Measurements from ENCODE around the gene C5orf22.
"Not testable (repeated sequence)": the region's sequence is repeated elsewhere in the genome, so short reads cannot be mapped to it uniquely, and the experiment has no call there.

The C5orf22 gene

GRCh38 chr5:31553863-31554262, 21.8 kb downstream of the C5orf22 start:
- DNase-seq (ENCODE audit: low read depth in 1 of 2, low spot score in 1 of 2): no peak

- no peak for DNase-seq (ENCODE audit: low read depth in 1 of 2, low spot score in 1 of 2)
Measured at GRCh38 chr5:31554552-31554951, 22.5 kb downstream of the C5orf22 start.

- DNase-seq (ENCODE audit: low read depth in 1 of 2, low spot score in 1 of 2): no peak
Measured at GRCh38 chr5:31556461-31556860, 24.4 kb downstream of the C5orf22 start.

- DNase-seq (ENCODE audit: low read depth in 1 of 2, low spot score in 1 of 2): no peak
Measured at GRCh38 chr5:31559942-31560341, 27.8 kb downstream of the C5orf22 start.

- DNase-seq (ENCODE audit: low read depth in 1 of 2, low spot score in 1 of 2): no peak
Measured at GRCh38 chr5:31561946-31562345, 29.8 kb downstream of the C5orf22 start.

GRCh38 chr5:31563216-31563615, 31.1 kb downstream of the C5orf22 start:
- DNase-seq (ENCODE audit: low read depth in 1 of 2, low spot score in 1 of 2): no peak

- DNase-seq (ENCODE audit: low read depth in 1 of 2, low spot score in 1 of 2): not testable (repeated sequence)
Measured at GRCh38 chr5:31566362-31566761, 34.3 kb downstream of the C5orf22 start.

GRCh38 chr5:31568302-31568835, 36.3 kb downstream of the C5orf22 start:
- no peak for DNase-seq (ENCODE audit: low read depth in 1 of 2, low spot score in 1 of 2)

- no peak for DNase-seq (ENCODE audit: low read depth in 1 of 2, low spot score in 1 of 2)
Measured at GRCh38 chr5:31569068-31569467, 37.0 kb downstream of the C5orf22 start.

- no peak for DNase-seq (ENCODE audit: low read depth in 1 of 2, low spot score in 1 of 2)
Measured at GRCh38 chr5:31573494-31574142, 41.5 kb downstream of the C5orf22 start.

GRCh38 chr5:31574772-31575171, 42.7 kb downstream of the C5orf22 start:
- DNase-seq (ENCODE audit: low read depth in 1 of 2, low spot score in 1 of 2): no peak

GRCh38 chr5:31577438-31577837, 45.3 kb downstream of the C5orf22 start:
- no peak for DNase-seq (ENCODE audit: low read depth in 1 of 2, low spot score in 1 of 2)

- DNase-seq (ENCODE audit: low read depth in 1 of 2, low spot score in 1 of 2): no peak
Measured at GRCh38 chr5:31579558-31579957, 47.5 kb downstream of the C5orf22 start.

GRCh38 chr5:31581498-31582099, 49.5 kb downstream of the C5orf22 start:
- DNase-seq (ENCODE audit: low read depth in 1 of 2, low spot score in 1 of 2): no peak

- no peak for DNase-seq (ENCODE audit: low read depth in 1 of 2, low spot score in 1 of 2)
Measured at GRCh38 chr5:31583129-31583528, 51.0 kb downstream of the C5orf22 start.

- no peak for DNase-seq (ENCODE audit: low read depth in 1 of 2, low spot score in 1 of 2)
Measured at GRCh38 chr5:31585166-31585894, 53.2 kb downstream of the C5orf22 start.

GRCh38 chr5:31585895-31586270, 53.8 kb downstream of the C5orf22 start:
- DNase-seq (ENCODE audit: low read depth in 1 of 2, low spot score in 1 of 2): no peak

- no peak for DNase-seq (ENCODE audit: low read depth in 1 of 2, low spot score in 1 of 2)
Measured at GRCh38 chr5:31587546-31587945, 55.4 kb downstream of the C5orf22 start.

GRCh38 chr5:31593665-31594064, 61.6 kb downstream of the C5orf22 start:
- DNase-seq (ENCODE audit: low read depth in 1 of 2, low spot score in 1 of 2): no peak

- DNase-seq (ENCODE audit: low read depth in 1 of 2, low spot score in 1 of 2): no peak
Measured at GRCh38 chr5:31596354-31596753, 64.3 kb downstream of the C5orf22 start.

GRCh38 chr5:31598640-31599611, 66.8 kb downstream of the C5orf22 start:
- DNase-seq (ENCODE audit: low read depth in 1 of 2, low spot score in 1 of 2): no peak
